Superior temporal gyrus (tissue), 1 donor: ENCODE results near the gene MEIS3.
"Not testable (repeated sequence)": the region's sequence is repeated elsewhere in the genome, so short reads cannot be mapped to it uniquely, and the experiment has no call there.

Experiments used
- DNase-seq: peaks from one replicate; pipeline ENCODE4 v3.0.0-alpha.2; 2016; ENCODE audit errors: extremely low spot score

MEIS3 gene

DNA sequence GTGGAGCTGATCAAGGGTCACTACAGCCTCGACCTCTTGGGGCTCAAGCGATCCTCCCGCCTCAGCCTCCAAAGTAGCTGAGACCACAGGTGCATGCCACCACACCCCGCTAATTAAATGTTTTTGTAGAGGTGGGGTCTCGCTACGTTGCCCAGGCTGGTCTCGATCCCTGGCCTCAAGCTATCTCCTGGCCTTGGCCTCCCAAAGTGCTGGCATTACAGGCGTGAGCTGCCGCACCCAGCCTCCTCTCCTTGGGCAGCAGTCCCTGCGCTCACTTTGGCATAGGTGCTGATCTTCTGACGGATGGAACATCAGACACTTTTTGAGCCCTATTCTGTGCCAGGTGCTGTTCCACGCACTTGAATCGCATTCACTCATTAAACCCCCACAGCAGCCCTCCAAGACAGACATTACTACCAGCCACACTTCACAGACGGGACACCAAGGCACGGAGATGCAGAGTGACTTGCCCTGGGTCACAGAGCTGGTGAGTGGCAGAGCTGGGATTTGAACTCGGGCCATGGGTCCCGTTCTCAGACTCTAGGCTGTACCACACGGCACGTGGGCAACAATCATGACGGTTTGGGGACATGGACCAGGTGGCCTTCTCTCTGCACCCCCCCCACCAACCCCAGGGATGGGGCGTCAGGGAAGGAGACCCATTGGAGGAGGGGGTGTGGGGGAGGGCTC, 3.2 kb downstream of the MEIS3 start:
- DNase-seq: no peak

DNA sequence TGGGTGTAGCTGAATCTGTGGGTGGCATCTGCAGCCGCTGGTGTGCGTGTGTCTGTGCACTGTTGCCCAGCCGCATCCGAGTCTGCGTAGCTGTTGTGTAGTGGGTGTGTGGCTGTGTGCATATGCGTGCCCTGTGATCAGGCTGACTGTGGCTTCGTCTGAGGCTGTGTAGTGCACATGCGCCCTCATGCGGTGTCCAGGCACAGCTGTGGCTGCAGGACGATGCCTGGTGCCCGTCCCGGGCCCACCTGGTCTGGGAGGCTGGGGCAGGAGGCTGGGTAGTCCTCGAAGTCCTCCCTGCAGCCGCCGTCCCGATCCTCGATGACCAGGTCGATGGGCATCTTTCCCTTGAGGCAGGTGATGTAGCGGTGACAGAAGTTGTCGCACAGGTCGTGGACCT, 4.9 kb downstream of the MEIS3 start:
- DNase-seq: peak; percentile 23

DNA sequence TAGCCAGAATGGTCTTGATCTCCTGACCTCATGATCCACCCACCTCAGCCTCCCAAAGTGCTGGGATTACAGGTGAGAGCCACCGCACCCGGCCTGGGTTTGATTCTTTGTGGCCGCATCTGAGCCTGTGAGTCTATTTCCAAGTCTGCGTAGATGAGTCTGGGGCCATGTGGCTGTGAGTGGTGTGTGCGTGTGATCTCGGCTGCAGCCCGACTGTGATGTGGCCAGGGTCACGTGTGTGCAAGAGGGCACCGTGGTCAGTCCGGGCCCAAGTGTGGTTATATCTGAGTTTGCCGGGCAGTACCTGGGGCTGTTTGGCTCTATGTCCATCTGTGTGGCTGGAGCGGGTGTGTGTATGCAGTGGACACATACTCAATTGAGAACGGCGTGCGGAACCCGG, 5.4 kb downstream of the MEIS3 start:
- DNase-seq: no peak

DNA sequence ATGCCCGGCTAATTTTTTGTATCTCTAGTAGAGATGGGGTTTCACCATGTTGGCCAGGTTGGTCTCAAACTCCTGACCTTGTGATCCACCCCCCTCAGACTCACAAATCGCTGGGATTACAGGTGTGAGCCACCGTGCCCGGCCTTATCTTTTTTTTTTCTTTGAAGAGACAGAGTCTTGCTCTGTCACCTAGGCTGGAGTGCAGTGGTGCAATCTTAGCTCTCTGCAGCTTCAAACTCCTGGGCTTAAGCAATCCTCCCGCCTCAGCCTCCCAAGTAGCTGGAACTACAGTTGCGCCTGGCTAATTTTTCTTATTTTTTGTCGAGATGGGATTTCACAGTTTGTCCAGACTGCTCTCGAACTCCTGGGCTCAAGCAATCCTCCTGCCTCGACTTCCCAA, 7.6 kb downstream of the MEIS3 start:
- DNase-seq: not testable (repeated sequence)

DNA sequence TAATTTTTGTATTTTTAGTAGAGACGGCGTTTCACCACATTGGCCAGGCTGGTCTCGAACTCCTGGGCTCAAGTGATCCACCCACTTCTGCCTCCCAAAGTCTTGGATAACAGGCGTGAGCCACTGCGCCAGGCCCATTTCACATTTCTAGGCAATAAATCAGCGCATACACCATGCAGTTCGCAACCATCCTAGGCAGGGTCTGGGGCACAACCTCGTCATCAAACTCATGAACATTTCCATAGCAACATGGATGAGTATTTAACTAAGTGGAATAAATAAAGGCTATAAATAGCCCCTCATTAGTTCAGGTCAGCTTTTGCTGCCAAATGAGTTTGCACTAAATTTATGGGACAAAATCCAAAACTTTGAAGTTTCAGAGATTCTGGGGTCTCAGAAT, 8.2 kb downstream of the MEIS3 start:
- DNase-seq: no peak

DNA sequence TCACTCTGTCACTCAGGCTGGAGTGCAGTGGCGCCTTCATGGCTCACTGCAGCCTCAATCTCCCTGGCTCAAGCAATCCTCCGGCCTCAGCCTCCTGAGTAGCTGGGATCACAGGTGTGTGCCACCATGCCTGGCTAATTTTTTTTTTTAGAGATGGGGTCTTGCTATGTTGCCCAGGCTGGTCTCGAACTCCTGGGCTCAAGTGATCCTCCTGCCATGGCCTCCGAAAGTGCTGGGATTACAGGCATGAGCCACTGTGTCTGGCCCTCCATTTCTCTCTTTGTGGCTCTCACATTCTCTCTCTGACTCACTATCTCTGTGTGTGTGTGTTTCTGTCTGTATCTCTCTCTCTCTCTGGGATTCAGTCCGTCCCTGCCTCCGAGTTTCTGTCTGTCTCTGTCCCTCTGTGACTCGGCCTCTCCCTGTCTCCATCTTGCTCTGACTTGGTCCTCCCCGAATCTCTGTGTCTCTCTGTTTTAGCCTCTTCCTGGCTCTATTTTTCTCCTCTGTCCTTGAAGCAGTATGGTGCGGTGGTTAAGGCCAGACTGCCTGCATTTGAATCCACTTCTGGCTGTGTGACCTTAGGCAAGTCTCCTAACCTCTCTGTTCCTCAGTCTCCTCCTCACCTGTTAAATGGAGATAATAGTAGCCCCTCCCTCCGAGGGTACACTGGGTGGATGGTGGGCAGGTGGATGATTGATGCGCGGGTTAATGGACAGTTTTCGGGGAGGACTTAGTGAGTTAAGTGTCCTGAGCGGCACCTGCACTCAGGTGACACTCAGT, 11.0 kb downstream of the MEIS3 start:
- DNase-seq: no peak

DNA sequence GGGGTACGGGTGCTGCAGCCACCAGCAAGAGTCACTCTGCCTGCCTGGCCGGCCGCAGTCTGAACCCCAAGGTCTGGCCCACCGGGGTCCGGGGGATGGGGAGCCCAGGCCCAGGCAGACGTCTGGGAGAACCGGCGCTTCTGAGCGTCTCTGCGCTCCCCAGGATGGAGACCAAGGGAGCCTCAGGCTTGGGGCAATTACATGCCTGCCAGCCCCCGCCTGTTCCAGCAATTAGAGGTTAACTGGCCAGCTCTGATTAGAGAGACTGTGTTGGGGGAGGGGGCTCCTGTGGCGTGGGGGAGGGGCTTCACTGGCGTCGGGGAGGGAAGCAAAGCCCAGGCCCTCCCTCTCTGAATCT, 11.9 kb downstream of the MEIS3 start:
- DNase-seq: no peak

DNA sequence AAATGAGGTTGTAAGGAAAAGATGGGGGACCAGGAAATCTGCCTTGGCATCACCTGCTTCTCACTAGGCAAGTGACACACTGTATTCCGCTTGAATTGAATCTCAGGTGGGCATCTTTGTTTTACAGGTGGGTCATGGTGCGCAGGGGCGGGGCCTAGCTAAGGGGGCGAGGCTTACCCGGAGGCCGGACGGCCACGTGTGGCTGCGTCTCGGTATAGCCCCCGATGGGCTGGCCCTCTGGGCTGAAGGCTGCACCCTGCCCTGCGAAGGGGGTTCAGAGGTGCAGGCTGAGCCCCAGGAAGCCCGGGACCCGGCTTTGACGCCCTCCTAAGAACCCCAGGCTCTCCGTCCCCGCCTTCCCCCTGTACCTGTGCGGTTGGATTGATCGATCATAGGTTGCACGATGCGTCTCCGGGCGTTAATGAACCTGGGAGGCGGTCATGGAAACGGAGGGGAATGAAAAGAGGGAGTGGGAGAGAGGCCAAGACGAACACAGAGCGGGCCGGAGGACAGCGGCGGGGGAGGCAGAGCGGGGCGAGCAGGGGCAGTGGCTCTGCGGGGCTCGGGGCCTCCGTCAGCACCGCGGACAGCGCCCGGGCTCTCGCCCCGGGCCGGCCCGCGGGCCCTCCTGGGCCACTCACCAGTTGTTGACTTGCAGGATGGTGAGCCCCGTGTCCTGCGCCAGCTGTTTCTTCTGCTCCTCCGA, 12.5 kb downstream of the MEIS3 start:
- DNase-seq: no peak

DNA sequence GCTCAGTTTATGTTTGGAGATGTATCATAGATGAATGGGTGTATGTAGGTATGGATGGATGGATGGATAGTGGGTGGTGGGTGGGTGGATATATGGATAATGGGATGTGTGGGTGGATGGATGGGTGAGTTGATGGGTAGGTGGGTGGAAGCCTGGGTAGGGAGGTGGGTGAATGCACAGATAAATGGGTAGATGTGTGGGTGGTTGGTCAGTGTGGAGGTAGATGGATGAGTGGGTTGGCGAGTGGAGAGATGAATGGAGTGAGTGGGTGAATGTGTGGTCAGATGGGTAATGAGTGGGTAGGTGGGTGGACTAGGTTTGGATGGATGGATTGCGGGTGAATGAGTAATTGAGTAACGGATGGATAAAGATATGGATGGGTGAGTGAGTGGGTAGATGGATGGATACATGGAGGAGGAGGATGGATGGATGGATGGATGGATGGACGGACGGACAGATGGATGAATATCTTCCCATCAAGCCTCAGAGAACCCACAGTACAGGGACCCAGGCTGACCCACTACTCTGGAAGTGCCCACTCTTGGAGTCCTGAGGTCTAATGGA, 13.4 kb downstream of the MEIS3 start:
- DNase-seq: no peak

DNA sequence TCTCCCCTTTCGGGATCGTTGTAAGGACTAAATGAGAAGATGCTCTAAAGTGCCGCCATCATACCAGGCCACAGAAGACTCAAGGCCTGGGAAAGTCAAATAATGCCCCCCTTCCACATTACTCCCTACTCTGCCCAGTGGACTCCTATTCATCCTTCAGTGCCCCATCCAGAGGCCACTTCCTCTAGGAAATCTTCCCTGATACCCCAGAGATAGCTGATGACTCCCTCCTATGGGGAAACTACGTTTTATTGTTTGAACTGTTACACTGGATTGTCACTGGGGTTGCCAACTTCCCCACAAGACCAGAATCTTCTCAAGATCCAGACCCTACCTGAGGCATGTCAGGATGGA, 14.2 kb downstream of the MEIS3 start:
- no peak for DNase-seq

DNA sequence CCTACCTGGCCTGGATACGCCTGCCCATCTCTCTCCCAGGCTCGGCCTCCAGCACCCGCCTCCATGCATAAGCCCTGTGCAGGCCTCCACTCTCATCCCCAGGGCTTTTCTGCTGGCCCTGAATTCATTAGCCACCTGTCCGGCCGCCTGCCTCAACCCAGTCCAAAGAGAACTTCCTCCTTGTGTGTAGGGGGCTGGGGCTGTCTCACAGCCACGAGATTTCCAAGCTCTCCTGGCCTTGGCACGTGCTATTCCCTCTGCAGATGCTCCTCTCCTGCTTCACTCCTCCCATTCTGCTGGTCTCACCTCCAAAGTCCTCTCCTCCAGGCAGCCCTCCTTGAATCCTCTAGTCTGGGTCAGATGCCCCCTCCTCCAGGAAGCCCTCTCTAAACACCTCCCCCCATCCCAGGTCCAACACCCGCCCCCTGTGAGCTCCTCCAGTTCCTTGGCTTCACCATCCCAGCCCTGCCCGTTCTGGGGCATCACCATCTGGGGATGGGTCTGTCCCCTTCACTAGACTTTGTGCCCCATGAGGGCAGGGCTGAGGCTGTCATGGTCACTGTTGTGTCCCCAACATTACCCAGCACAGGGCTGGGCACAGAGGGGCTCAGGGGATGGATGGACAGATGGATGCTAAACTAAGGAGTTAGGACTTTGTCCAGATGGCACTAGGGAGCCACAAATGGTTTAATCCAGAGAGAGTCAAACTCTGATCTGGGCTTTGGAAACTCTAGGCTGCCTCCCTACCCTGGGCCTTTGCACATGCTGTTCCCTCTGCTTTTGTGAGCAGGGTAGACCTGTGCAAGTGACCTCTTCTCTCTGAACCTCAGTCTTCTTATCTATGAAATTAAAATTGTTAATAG, 14.8 kb downstream of the MEIS3 start:
- no peak for DNase-seq

DNA sequence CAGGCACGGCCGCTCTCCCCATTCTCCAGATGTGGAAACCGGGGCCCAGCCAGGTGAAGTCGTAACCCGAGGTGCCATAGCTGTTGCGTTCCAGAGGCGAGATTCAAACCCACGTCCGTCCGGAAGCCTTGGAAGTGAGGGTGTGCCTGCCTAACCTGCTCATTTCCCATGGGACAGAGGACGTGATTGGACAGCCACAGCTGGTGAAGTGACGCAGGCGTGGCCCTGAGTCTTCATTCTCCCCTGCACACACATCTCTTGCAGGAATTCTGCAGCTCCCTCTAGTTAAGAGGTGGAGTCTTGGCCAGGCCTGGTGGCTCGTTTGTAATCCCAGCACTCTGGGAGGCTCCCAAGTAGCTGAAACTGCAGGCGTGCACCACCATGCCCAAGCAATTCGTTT, 16.8 kb downstream of the MEIS3 start:
- DNase-seq: no peak

DNA sequence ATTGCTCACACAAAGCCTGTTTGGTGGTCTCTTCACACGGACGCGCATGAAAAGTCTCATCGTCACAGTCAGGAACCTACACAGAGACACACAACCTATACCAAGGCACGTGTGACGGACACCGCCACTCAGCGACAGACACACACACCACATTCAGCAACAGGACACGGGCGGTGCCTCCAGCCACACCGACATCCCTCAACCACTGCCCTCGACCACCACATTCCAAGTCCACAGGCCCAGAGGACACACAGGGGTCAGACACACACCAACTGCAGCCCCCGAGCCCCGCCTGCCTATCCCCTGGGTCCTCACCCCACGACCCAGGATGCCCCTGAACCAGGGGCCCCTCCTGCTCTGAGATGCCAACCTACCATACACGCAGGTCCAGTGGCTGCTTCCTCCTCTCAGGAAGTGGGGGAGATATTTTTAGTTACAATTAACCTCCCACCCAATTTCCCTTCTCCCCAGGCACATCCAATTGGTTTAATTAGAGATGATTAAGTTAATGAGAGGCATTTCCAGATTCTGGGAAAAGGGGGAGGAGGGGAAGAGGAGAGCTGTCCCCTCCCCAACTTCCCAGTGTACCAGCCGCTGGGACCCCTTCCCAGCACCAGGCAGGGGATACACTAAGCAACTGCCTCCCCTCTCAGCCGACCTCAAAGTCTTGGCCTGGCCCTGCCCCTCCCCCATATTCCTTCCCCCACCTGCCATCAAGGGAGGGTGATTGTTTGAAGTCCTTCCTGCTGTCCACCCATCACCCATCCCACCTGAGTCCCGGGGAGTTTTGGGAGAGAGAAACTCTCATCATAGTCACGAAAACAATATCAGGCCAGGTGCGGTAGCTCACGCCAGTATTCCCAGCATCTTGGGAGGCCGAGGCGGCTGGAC, 20.4 kb downstream of the MEIS3 start:
- DNase-seq: no peak

DNA sequence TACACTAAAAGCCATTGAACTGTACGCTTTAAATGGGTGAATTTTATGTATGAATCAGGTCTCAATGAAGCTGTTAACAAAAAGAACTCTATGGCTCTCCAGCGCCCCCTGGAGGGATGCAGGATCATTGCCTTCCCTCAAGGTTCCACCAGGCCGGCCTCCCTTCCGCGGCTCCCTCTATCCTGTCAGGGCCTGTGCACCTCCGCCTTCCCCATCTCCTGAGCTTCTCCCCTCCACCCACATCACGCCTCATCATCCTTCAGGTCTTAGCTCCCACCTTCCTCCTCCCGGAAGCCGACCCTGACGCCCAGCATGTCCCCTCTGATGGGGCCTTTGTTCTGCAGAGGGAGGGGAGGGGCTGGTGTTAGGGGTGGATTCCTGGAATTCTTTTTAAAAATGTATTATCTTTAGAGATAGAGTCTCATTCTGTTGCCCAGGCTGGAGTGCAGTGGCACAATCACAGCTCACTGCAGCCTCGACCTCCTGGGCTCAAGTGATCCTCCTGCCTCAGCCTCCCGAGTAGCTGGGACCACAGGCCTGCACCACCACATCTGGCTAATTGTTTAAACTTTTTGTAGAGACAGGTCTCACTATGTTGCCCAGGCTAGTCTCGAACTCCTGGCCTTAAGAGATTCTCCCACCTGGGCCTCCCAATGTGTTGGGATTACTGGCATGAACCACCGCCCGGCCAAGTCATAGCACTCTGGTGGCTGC, 27.7 kb downstream of the MEIS3 start:
- peak; percentile 85 for DNase-seq

DNA sequence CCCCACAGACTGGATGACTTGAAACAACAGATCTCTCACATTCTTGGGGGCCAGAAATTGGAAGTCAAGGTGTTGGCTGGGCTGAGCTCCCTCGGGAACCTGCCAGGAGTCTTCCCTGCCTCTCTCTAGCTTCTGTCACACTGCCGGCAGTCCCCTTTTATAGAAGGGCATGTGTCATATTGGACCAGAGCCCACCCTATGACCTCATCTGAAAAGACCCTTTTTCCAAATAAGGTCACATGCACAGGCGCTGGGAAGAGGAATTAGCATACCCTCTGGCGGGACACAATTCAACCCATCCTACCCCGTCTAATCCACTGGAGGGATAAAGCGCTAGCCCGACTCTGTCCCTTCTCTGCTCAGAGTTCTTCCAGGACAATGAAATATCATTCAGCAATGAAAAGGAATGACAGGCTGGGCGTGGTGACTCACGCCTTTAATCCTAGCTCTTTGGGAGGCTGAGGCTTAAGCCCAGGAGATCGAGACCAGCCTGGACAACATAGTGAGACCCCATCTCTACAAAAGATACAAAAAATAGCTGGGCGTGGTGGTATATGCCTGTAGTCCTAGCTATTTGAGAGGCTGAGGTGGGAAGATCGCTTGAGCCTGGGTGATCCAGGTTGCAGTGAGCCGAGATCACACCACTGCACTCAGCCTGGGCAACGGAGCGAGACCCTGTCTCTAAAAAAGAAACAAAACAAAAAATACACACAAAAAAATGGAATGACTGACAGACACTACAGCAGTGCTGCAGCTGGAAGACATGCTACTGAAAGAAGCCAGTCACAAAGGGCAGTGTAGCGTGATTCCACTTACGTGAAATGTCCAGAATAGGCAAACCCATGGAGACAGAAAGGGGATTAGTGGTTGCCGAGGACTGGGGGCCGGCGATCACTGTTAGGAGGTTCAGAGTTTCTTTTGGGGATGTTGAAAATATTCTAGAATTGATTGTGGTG, 28.5 kb downstream of the MEIS3 start:
- DNase-seq: no peak

DNA sequence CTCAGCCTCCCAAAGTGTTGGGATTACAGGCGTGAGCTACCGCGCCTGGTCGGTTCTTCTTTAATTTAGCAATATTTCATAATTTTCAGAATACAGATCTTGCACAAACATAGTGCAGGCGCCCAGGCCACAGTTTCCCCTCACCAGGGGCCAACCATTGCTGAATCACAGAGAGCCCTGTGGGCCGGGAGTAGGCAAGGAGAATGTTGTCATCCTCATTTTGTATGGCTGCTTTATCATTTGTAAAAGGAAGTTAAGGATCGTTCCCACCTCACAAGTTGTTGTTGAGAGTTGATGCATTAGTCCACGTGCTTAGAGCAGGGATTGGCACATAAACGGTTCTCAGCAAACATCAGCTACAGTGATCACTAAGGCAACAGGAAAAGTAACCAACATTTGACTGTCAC, 30.2 kb downstream of the MEIS3 start:
- no peak for DNase-seq

DNA sequence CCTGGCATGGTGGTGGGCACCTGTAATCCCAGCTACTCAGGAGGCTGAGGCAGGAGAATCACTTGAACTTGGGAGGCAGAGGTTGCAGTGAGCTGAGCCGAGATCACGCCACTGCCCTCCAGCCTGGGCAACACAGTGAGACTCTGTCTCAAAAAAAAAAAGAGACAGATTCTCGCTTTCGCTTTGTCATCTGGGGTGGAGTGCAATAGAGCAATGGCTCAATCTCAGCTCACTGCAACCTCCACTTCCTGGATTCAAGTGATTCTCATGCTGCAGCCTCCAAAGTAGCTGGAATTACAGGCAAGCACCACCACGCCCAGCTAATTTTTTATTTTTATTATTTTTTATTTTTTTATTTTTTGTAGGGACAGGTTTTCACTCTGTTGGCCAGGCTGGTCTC, 30.6 kb downstream of the MEIS3 start:
- DNase-seq: not testable (repeated sequence)

DNA sequence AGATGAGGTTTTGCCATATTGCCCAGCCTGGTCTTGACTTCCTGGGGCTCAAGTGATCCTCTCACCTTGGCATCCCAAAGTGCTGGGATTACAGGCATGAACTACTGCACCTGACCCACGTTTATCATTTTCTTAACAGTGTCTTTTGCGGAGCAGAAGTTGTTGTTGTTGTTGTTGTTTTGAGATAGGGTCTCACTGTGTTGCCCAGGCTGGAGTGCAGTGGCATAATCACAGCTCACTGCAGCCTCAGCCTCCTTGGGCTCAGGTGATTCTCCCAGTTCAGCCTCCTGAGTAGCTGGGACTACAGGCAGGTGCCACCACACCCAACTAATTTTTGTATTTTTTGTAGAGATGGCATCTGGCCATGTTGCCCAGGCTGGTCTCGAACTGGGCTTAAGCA, 31.7 kb downstream of the MEIS3 start:
- DNase-seq: not testable (repeated sequence)

DNA sequence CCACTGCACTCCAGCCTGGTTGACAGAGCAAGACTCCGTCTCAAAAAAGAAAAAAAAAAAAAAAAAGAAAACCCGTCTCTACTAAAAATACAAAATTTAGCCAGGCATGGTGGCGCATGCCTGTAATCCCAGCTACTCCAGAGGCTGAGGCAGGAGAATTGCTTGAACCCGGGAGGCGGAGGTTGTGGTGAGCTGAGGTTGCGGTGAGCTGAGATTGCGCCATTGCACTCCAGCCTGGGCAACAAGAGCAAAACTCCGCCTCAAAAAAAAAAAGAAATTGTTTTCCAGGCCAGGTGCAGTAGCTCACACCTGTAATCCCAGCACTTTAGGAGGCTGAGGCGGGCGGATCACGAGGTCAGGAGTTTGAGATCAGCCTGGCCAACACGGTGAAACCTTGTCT, 32.7 kb downstream of the MEIS3 start:
- DNase-seq: not testable (repeated sequence)
